Activated CD4-positive, alpha-beta T cell treated with anti-CD3 and anti-CD28 coated beads for 4 hours (primary cell): ENCODE data around the gene RNF14.

Experiments
- DNase-seq, 2 donors: peaks; one replicate each; pipeline ENCODE4 v3.0.0-alpha.2; 2020

RNF14 gene, protein sequence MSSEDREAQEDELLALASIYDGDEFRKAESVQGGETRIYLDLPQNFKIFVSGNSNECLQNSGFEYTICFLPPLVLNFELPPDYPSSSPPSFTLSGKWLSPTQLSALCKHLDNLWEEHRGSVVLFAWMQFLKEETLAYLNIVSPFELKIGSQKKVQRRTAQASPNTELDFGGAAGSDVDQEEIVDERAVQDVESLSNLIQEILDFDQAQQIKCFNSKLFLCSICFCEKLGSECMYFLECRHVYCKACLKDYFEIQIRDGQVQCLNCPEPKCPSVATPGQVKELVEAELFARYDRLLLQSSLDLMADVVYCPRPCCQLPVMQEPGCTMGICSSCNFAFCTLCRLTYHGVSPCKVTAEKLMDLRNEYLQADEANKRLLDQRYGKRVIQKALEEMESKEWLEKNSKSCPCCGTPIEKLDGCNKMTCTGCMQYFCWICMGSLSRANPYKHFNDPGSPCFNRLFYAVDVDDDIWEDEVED

GRCh38 chr5:141968914-141969608, at the start of gene RNF14:
RNF14 (plus strand) TSS chr5:141969105; CDS start chr5:141973589, 4,484 bp downstream.
- DNase-seq = peak; percentile 88 to 91

GRCh38 chr5:141919218-141920119, 49.4 kb upstream of the RNF14 start:
- no peak for DNase-seq

DNA sequence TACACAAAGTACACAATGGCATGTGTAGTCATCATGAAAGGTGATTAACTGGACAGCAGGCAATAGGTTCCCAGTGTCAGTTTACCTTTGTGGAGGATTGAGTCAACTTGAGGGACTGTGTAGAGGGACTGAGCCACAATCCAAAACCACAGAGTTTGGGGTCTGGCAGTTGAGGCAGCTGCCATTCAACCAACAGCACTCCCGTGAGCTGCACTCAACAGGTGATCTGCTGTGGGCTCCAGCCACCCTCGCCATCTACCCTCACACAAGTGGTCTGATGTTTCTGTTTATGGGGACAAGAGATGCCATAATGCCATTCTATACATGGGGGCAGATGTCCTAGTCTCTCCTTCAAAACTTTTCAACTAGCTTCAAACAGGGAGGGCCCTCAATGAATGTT, 48.1 kb upstream of the RNF14 start:
- no peak for DNase-seq

DNA sequence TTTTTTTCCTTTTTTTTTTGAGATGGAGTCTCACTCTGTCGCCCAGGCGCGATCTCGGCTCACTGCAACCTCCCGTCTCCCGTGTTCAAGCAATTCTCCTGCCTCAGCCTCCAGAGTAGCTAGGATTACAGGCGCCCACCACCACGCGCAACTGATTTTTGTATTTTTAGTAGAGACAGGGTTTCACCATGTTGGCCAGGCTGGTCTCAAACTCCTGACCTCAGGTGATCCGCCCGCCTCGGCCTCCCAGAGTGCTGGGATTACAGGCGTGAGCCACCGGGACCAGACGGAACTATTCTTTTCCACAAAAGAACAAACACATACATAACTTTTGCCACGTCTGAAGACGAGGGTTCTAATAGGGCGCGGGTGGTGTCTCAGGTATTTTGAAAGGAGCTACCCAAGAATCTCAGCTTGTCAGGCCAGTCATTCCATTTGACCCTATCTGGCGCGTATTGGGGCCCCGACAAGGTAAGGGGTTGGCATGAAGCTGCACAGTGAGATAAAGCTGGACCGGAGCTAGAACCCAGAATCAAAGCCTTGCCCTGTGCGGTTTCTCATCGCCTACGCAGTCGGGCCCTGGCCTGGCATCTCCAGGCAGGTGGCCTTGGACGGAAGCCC, 46.0 kb upstream of the RNF14 start:
- DNase-seq = peak in 1 of 2 donors; percentile 6

DNA sequence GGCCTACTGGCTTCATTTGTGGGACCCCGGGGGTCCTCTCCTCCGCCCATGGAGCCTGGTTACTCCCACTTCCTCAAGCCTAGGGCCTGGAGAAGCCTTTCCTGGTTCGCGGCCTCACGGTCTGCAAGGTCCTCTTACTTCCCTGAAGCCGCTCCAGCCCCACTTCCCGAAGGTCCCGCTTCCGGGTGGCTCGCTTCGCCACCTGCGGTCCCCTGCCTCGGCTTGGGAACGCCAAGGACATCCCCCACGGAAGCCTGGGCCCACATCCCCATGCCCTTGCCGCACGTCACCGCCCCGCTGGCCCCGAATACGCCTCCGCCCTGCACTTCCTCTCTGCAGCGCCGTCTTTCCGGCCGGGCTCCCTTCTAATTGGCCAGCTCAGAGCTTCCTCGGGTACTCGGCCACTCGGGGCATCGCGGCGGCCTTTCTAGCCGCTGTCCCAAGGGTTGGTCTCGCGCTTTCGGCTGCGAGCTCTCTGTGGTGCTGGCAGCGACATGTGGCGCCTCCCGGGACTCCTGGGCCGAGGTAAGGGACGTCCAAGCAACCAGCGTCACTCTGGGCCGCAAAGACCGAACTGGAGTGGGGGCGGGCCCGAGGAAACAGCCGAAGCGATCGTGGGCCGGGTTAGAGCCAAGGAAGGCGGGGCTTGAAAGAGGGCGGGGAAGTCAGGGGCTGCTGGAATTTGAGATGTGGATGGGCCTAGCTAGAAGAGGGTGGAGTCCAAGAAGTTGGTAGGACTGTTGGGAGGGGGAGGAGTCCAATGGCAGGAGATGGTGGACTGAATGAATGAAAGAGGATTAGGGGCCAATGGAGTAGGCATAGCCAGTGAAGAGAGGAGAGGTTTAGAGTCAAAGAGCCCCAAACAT, 45.2 kb upstream of the RNF14 start, which contains the start of gene DELE1:
TSS of gene DELE1 (plus strand) at position 424 of the 866 bp plus-strand sequence. CDS start at position 495, 71 bp downstream.
- DNase-seq = peak; percentile 87 to 89

- DNase-seq = no peak
These were observed 42.5 kb upstream of the RNF14 start for GRCh38 chr5:141926434-141926833.

- no peak for DNase-seq
These were observed 40.9 kb upstream of the RNF14 start for GRCh38 chr5:141928051-141928450.

DNA sequence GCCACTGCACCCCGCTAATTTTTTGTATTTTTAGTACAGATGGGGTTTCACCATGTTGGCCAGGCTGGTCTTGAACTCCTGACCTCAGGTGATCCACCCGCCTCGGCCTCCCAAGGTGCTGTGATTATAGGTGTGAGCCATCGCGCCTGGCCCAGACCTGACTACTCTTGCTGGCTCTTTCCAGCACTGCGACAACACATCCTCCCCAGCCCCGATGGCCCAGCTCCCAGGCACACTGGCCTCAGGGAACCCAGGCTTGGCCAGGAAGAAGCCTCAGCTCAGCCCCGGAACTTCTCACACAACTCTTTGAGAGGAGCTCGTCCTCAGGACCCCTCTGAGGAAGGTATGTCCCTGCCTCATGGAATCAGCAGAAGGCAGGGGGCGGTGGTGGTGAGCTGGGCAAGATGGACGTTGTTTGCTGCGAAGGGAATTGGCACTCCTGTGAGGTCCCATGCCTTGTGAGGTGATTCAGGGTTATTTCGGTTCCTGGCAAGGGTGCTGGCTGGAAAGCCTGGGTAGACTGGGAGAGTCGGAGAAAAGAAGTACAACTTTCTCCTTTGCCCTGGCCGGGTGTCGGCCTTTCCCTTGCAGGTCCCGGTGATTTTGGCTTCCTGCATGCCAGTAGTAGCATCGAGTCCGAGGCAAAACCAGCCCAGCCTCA, 39.4 kb upstream of the RNF14 start:
- no peak for DNase-seq

DNA sequence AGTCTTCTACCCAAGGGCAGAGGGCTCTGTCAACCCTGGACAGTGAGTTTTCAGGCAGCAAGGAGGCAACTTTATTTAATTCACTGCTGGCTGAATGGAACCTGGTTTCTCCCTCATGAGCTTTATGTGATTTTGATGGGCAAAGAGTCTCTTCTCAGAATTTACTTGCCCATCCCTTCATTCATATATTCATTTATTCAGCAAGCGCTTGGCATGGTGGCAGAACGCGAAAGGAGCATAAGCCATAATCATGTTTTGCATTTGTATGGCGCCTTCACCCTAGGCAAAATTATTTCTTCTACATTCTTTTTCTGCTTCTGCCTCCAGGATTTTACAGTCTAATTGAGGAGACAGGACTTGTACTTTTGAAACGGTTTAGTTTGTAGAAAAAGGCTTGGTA, 37.2 kb upstream of the RNF14 start:
- no peak for DNase-seq

DNA sequence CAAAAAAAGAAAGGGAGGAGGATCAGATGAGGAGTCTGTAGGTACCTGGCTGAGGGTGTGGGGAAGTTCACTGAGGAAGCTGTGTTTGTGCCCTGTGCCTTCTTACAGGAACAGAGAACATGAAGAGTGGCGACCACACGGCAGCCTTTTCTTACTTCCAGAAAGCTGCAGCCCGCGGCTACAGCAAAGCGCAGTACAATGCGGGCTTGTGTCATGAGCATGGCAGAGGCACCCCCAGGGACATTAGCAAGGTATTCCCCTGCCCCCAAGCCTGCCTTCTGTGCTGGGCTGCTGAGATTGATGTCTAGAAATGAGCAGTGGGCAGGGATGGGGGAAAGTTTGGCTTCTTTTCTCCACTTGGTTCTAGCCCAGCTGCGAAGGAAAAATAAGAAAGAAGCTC, 35.8 kb upstream of the RNF14 start:
- no peak for DNase-seq

GRCh38 chr5:141934099-141934844, 34.6 kb upstream of the RNF14 start:
- DNase-seq = no peak

DNA sequence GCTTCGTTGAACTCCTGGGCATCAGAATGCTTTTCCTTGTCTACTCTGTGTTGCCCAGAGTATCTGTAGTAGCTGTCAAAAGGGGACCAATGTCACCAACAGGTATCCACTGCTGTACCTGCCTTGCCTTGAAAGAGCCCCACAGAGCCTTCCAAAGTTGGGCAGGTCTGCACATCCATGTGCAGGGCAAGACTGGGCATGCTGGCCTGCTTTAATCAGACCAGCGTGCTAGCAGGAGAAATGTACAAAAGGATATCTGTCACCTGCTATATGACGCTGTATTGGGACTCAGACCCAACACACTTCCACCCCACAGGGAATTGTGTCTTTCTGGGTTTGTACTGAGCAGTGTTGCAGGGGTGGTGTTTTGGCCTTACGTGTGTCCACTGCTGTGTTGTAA, 33.4 kb upstream of the RNF14 start:
- no peak for DNase-seq

GRCh38 chr5:141940695-141941271, 28.1 kb upstream of the RNF14 start:
- DNase-seq = no peak

DNA sequence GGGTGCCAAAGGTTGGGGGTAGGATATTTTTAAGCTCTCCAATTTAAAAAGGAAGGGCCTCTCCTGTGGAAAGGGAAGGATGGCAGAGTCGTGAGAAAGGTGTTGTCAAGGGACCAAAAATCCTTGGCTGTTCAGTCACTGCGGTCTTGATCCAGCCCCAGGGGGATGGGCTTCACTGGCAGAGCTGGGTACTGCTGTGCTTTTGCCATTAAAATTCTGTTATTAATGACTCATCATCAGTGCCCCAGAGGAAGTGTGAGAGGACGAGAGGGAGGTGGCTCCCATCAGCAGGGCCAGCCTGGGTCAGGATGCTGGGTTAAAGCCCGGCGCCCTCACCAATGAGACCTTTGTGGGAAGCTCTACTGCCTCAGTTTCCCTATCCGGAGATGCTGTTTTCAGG, 27.6 kb upstream of the RNF14 start:
- no peak for DNase-seq

GRCh38 chr5:141941779-141942178, 27.1 kb upstream of the RNF14 start:
- DNase-seq = no peak

DNA sequence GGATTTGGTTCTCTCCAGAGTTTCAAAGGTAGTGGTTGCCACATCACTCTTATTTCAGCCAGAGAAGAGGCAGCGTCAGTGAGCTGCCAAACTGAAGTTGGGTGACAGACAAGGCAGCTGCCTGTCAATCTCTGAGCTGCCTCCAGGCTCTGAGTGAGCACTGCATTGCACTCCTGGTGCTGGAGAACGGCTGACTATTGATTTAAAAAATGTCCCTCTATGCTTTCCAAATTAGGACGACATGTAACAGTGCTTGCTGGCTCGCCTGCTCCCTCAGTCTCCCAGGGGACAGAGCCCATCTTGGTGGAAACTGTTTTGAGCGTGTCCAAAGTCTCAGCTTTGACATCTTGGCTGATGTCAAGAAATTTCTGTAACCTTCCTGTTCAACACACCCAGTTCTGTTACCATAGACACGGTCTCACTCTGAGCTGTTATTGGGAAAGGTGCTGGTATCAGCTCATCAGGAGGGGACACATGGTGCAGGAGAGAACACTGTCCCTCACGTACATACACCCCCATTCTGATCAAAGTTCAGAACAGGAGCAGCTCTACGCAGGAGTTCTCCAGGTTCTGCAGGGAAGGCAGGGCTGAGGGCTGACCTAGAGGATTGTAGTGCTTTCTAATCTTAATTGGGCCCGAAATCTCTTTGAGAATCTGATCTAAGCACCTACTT, 26.6 kb upstream of the RNF14 start:
- no peak for DNase-seq

DNA sequence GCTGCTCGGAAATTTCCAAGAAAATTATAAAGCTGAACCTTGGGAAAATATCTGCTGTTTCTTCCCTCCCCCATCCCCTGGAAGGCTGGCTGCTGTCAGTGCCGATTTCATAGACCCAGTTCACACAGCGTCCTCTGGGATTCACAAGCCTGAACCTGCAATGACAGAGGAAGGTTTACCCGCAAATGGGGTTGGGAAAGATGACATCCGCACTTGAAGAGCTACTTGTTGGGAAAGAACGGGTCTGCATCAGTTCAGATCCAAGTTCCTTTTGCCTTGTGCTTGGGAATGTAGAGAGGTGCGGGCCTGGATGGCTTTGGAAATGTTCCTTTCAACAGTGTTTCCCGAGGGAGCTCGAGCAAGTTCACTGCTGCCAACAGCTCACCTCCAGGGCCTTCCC, 24.8 kb upstream of the RNF14 start:
- DNase-seq = no peak

DNA sequence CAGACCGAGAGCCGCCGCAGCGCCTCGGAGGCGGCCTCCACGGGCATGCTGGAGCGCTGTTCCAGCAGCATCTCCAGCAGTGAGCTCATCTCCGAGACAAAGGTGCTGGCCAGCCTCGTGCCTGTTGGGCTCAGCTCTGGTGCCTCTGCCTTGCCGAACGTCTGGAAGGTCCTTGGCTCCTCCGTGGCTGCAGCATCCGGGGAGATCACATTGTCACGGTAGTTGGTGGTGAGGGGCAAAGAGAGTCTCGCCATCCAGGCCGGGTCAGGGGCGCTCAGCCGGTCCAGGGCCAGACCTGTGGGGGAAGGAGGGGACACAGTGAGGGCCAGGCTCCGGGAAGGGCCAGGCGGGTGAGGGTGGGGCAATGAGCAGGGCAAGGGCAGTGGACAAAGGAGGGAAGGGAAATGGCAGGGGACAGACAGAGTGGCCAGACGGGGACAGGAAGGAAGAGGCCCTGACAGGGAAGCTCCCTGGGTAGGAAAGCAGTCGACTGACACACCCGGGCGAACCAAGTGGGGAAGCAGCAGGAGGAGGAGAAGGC, 23.3 kb upstream of the RNF14 start:
- DNase-seq = no peak

- no peak for DNase-seq
These were observed 21.6 kb upstream of the RNF14 start for GRCh38 chr5:141947316-141947715.
